HG02588 (cell line): Measurements from ENCODE around the gene CEP152.
"Not testable (repeated sequence)": the region's sequence is repeated elsewhere in the genome, so short reads cannot be mapped to it uniquely, and the experiment has no call there.

Source experiments
- ATAC-seq: cut with Tn5 transposase; IDR thresholded peaks from one replicate; pipeline ENCODE4 v1.9.1; 2021; ENCODE audit warnings: mild to moderate bottlenecking, moderate library complexity; ENCODE audit not compliant: unreplicated experiment

The CEP152 gene

DNA sequence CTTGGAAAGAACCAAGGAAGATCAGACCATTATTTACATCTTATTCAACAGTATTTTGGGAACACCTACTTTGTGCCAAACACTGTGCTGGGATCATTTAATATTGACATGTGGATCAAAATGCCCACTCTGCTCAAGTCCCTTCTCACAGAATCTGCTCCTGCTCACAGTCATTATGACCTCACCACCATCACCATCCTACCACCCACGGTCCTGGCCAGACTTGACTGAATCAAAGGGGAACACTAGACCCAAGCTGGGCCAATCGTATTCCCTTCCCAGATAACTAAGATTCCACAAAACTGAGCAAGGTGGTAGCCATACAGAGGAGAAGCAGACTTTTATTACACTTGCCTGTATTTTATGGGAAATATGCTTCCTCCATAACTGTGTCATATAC is 3.4 kb upstream of the CEP152 start:
- no peak for ATAC-seq

DNA sequence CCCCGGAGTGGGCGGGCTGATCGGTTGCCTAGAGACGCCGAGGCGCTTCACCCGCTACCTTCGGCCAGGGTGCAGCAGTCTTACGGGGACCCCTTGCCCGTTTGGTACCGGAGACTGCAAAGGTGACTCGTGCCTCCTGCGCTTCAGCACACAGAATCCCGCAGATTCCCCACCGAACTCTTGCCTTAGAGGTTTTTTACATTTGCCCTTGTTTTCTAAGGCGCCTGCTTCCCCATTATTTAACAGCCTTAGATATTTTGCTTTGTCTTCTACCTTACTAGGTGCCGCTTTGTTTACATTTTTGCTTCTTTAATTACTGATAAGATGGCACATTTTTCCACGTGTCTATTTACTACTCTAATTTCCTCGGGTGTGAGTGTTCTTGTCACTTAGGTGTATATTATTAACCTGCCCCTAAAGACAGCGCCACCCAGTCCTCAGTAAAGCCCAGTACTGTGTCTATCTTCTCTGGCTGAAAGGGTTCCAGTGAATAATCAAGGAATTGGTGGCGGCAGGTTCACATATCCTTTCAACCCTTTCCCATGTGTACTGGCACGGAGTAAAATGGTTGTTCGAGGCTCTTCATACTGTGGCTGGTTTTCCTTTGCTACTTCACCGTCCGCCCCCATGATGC is 573 bp upstream of the CEP152 start:
- no peak for ATAC-seq

DNA sequence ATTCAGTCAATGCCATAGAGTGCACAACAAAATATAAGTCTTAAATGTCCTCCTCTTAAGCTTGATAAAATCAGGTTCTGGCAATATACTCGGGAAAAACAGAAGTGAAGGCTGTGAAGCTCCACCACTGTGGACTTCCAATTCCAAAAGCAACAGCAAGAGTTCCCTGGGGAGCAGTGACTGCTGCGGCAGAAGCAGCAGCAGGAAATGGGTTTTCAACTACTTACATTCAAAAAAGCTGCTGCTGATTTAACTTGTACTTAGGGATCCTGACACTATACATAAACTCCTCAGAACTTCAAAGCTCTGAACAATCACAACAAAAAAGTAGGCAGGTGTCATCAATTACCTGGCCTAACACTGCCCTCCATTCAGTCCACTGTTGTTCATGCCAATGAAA is 4.7 kb downstream of the CEP152 start:
- ATAC-seq, result no peak

DNA sequence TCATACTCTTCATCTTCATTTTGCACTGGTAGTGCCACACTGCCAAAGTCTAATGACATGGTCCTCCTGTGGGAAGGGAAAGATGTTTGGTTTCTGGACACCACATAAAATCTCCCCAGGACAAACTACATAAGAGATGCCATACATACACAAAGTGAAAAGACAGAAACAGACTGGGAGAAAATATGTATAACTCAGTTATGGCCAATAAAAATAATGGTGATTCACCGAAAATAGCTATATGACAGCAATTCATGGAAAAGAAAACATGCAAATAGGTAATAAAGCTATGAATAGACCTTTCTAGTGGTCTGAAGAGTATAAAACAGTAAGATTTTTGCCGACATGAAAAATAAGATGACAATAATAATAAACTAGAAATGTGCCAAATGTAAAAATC is 5.3 kb downstream of the CEP152 start:
- no peak for ATAC-seq

DNA sequence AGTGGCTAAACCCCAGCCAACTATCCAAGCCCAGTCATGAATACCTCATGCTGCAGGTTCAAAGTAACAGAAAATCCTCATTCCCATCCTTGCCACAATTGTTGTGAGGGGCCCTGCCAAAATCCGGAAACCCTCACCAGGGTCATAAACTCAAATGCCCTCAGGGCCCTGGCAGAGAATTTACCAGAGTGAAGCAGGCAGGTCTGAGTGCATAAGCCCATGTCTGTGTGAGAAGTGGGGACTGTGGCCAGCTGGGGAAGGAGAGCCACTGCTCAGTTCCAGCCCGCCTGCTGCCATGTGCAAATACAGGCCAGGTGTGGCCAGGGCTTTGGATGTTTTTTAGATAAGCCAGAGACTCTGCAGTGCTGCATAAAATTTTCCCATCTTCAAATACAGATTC is 7.0 kb downstream of the CEP152 start:
- no peak for ATAC-seq

DNA sequence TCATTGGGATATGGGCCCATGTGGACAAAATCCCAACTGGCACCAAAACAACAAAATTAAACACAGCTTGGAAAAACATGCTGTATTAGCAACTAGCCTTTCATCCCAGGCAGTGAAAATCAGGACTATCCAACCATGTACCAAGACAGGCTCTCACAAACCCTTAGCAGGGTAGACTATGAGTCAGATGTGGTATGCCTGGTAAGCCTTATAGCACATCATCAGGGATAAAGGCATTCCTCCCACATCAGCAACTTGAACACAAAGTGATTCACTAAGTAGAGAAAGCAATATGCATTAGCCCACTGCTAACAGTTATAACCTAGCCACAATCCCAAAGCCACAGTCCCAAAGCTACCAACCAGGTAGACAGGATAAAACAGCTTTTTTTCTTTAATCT is 8.0 kb downstream of the CEP152 start:
- no peak for ATAC-seq

DNA sequence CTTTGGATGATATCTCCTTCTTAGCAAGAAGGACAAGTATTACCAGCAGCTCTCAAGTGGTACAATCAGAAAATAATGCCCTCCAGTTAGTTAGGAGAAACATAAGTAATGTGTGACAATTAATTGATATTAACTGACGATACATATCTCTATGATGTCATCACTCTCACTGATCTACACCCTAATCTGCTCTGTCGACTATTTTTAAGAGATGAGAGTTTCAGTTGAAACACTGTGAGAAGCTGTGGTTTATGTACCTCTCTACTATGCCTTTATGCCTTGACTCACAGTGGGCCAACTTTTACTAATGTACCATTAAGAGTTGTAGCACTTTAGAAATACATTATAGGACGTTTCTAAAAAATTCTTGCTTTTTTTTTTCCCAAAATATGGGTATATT is 8.6 kb downstream of the CEP152 start:
- no peak for ATAC-seq

DNA sequence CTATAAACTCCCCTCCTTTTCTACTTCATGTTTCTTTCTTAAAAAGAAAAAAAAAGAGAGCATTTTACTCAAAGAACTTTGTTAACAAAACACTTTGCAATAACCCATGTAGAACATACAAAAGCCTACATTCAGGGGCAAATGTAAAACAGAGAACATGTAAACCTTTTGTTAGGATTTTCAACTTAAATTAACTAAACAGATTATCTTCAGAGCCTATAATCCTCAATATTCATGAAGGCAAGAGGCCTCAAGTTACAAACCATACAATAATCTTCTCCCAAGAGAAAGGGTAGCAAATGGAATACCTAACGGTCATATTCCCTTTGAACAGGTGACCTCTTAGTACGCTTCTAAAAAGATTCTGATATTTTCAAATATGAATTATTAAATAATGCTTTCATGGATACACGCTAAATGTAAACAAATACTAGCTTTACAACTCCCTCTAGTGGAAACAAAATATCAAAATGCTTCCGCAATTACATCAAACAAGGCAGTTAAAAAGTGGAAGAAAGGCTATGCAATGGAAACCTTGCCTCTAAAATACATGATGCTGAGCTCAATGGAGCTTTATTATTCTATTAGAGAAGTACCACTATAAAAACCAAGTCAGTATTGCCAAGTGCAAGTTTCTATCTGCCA is 9.9 kb downstream of the CEP152 start:
- no peak for ATAC-seq

DNA sequence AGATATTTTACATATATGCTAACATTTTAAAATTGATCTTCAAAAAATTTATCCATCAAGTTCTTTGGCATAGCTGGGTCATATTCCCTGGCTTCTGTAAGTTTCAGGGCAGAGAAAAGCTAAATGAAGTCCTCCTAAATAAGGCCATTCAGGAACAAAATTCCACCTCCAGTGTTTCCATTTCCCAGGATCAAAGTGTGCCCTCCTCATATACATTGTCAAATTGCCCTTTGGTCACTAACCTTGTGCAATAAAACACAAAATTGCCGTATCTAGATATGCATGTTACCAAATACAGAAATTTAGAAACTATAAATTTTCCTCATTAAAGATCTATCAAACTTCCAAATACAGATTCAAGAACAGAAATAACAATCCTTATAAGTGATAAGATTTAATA is 10.6 kb downstream of the CEP152 start:
- no peak for ATAC-seq

DNA sequence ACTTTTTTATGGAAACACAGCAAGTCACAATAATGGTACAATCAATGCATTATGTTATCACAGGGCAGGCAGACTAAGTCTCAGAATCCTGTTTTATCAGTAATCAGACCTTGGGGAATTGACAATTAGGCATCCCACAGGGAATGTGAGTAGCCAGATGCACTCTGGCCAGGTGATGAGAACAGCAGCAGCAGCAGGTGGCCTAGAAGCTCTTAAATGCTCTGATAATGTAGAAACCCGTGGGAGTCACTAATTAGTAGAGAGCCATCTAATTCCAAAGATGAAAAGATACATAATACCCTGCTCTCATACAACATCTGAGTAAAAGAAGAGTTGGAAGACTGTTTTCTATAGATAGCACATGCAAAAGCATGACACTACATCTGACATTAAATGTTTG is 12.6 kb downstream of the CEP152 start:
- ATAC-seq, result no peak

DNA sequence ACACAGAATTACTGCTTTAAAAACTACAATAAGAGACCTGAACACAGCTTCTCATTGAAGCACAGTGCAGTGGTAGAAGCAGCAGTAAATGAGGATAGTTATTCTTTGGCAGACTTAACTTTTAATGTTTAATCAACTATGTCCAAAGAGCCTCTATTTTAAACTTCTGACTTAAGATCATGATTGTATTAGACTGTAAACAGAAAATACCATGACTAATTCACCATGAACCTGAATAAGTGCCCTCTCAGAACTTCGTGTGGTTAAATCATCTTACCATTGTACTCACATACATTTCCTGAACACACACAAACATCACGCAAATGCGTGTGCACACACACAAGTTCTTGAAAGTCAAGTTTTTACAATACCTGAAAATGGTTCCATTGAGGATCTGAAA is 13.9 kb downstream of the CEP152 start:
- ATAC-seq, result peak; percentile 38

DNA sequence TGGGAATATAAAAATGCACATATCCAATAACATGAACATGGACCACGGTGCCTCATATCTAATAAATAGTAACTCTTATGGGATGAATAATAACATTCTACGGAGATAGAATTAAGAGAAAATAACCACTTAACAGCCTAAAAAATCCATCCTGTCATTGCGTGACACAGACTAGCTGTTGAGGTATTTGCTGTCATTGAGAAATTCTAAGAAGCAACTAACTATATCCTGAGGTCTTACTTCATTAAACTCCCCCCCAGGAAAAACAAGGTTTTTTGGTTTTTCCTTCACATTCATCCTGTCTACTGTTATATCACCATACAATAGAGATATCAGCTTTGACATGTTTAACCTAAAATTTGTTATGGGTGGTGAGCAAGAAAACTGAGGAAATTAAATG is 14.3 kb downstream of the CEP152 start:
- no peak for ATAC-seq

DNA sequence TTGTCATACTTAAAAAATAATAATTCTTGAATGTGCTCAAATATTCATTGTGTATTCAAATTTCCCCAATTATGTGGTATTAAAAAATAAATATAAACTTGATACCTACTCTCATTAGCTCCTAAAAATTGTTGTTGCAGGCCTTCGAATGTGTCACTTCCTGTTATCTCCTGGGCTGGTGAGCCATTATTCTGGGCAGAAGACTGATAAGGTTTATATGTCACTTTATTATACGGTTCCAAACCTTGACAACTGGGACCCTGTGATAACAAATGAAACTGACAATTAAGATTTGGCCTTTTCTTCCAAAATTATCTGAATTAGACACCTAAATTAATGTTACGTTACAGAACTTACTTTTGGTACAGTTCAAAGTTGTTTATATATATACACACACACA is 15.0 kb downstream of the CEP152 start:
- no peak for ATAC-seq

DNA sequence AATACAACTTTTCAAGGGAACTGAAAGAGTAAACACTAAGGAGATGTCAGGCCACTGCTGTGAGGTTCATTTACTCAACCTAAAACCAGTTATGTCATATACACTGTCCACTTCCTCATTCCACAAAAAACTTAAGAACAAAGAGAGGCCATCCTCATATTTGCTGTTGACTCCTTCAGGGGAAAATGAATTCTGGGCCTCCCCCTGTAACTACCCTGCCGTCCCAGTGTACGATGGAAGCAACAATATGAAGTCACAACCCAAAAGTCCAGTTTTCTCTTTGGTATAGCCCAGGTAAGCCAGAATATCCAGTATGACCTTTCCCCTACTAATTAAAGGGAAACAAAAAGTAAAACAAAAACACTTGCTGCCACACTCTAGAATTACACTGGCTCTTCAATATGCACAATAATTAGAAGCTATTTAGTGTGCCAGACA is 16.2 kb downstream of the CEP152 start:
- ATAC-seq, result peak; percentile 94

DNA sequence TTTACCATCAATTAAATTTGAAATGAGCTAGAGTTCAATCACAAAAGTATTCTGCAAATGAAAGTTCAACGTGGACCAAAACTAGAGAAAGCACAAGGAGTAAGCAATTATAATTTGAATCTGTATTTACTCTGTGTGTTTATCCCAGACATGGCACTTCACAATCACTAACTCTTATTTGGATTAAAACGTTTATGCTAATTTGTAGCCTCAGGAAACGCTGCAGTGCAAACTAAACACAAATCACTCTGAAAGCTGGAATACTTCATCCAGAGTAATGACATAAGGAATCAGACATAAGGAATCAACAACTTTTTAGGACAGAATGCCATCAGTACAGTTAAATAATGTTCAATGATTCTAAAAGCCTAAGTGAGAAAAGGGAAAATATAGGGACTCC is 18.5 kb downstream of the CEP152 start:
- ATAC-seq, result no peak

DNA sequence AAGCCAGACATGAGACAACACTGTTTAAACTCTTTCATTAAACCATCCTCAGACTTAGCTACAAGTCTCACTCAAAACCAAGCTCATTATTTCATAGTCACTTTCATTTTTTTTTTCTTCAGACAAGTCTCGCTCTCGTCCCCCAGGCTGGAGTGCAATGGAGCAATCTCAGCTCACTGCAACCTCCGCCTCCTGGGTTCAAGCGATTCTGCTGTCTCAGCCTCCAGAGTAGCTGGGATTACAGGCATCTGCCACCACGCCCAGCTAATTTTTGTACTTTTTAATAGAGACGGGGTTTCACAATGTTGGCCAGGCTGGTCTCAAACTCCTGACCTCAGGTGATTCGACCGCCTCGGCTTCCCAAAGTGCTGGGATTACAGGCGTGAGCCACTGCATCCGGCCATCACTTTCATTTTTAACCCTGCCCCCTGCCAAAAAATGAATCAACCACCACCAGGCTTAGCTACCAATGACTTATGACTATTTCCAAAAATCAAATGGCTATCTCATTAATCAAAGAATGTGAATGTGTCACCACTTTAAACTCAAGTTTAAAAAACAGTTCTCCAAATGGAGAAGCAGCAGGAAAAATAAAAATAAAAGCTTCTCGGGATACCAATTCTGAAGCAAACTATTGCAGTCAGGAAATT is 20.3 kb downstream of the CEP152 start:
- ATAC-seq, result not testable (repeated sequence)

DNA sequence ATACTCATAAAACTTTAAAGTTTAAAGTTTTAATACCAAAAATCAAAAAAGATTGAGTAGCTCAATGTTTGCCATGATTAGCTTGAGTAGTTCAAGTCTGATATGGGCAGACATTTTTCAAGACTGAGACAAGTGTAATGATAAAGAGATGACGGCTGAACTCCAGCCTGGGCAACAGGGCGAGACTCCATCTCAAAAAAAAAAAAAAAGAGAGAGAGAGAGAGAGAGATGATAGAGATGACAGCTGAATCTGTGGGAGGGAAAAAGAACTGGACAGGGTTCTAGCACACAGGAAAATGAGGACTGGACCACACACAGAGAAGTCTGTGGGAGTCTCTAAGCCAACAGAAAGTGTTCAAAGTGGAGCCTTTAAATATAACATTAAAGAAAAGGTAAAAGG is 25.2 kb downstream of the CEP152 start:
- no peak for ATAC-seq

DNA sequence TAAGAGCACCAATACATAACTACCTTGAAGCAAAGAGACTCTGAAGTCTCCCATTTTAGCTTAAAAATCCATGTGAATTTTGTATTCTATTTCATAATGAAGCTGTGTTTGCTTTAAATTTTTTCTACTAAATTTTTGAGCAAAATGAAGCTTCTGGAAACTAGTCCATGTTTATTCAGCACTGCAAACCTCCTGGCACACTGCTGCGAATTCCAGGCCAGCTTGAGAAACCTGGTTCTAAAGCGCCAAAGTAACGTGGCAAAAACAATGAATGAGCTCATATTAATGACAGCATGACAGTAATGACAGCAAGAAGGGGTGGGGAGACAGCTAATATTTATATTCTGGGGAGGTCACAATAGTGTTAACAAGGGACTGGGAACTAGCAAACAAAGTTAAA is 25.7 kb downstream of the CEP152 start:
- no peak for ATAC-seq

DNA sequence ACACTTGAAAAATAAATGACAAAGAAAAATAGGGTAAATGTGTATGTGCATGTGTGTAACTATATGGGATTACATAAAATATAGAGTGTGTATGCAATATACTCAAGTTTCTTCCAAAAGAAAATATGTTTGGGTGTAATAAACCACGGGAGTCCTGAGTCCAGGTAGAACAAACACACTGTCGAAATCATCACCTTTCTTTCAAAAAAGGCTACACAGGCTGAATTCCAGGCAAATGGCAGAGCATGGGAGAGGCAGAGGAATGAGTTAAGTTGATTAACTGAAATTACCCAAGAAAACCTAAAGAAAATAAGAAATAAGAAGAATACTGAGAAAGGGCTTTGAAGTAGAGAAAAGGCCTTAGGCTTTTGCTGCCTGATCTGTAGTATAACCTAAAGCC is 26.1 kb downstream of the CEP152 start:
- no peak for ATAC-seq

DNA sequence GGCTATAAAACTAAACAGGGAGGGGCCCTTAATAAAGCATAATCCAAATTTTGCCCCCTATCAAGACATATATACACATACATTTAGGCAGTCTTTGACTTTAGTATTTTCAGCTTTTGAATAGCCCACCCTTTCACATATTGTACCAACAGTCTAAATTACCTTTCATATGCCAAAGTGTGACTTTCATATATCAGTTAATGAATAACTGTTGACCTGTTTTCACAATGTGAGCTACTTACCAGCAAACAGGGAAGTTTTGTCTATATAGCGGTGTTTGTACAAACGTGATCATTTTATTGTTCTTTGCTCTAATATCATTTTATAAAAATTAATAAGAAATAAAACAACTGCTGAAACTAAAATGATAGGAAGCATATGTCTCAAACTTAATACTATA is 28.0 kb downstream of the CEP152 start:
- no peak for ATAC-seq

DNA sequence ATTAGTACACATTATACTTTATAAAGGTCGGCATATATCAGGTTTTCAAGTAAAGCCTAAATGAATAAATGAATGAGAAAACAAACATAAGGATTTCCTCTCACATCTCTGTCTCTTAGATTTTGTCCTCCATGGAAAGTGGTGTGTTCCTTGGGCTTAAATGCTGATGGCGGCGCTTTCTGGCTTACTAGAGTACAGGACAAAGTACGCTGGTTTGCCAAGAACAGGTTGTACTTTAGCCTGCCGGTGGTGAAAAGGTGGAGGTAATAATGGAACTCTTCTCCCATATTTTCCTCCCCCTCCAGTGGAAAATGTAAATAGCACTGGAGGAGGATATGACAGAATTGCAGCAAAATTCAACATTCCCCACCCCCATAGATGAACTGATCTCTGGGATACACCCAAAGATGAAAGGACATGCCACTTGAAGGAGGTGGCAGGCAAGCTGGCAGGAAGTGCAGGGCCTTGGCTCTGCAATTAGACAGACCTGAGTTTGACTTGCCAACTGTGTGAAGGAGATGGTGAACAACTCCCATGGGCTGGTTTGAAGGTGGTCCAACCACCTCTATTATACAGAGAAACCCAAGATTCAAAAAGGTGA is 29.3 kb downstream of the CEP152 start:
- no peak for ATAC-seq

DNA sequence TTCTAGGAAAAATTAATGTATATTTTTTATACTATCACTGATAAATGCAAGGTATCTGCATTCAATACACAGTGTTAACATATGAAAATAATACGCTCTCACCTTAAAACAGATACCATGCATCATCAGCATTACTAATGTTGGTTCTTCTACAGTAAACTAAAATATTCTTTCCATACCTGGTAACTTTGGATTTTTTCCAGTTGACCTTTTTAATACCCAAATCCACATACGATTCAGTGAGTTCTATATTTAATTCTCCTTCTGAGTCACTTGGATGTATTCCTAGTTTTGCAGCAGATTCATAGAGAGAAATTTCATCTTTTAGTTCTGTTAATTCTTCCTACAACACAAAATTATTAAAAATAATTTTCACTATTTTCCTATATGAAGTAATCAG is 29.9 kb downstream of the CEP152 start:
- no peak for ATAC-seq
